HL-60 (cell line): ENCODE measurements around the gene FUNDC2.

Experiments used
- CTCF ChIP-seq: IDR thresholded peaks from one replicate; pipeline ENCODE4 v1.5.1; 2011; ENCODE audit warnings: low read length, control low read depth, inconsistent platforms; ENCODE audit not compliant: insufficient read depth
- GABPA ChIP-seq: IDR thresholded peaks from 2 replicates; pipeline ENCODE4 v1.6.1; 2012; ENCODE audit warnings: low read depth
- POLR2AphosphoS5 ChIP-seq: IDR thresholded peaks from 2 replicates; pipeline ENCODE4 v1.6.1; 2012; ENCODE audit warnings: low read depth
- TF ChIP-seq, protein P1 (sequence below): IDR thresholded peaks from 2 replicates; pipeline ENCODE4 v1.6.1; 2012; ENCODE audit warnings: low read depth; ENCODE audit not compliant: insufficient replicate concordance

DNA sequence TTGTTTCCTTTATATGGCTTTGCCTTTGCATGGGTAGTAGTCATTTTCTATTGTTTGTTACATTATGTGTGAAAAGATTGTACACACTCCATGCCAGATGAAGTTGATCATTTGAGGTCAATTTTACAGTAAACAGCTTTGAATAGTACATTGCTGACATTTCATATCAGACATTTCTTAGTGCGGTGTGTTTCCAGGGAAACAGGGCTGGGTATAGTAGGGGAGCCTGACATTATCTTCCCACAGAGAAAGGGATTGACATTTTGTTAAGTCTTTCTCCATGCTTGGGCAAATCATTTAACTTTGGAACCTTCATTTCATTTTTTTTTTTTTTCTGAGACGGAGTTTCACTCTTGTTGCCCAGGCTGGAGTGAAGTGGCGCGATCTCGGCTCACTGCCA, 5.0 kb downstream of the FUNDC2 start:
- TF ChIP-seq CTCF (no peak), POLR2AphosphoS5 (no peak), GABPA (no peak)
- TF ChIP-seq, protein P1, sequence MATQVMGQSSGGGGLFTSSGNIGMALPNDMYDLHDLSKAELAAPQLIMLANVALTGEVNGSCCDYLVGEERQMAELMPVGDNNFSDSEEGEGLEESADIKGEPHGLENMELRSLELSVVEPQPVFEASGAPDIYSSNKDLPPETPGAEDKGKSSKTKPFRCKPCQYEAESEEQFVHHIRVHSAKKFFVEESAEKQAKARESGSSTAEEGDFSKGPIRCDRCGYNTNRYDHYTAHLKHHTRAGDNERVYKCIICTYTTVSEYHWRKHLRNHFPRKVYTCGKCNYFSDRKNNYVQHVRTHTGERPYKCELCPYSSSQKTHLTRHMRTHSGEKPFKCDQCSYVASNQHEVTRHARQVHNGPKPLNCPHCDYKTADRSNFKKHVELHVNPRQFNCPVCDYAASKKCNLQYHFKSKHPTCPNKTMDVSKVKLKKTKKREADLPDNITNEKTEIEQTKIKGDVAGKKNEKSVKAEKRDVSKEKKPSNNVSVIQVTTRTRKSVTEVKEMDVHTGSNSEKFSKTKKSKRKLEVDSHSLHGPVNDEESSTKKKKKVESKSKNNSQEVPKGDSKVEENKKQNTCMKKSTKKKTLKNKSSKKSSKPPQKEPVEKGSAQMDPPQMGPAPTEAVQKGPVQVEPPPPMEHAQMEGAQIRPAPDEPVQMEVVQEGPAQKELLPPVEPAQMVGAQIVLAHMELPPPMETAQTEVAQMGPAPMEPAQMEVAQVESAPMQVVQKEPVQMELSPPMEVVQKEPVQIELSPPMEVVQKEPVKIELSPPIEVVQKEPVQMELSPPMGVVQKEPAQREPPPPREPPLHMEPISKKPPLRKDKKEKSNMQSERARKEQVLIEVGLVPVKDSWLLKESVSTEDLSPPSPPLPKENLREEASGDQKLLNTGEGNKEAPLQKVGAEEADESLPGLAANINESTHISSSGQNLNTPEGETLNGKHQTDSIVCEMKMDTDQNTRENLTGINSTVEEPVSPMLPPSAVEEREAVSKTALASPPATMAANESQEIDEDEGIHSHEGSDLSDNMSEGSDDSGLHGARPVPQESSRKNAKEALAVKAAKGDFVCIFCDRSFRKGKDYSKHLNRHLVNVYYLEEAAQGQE: no peak
